MM.1S (cell line): ENCODE data around the gene LNX1.

Experiments
- CTCF ChIP-seq: fragments of 300-600 bp; sonication (generic); IDR thresholded peaks from 2 replicates; pipeline ENCODE4 v1.5.1; 2016; ENCODE audit warnings: antibody characterized with exemption, low read length, mixed read lengths
- EZH2 ChIP-seq: fragments of 300-600 bp; sonication (generic); optimal IDR thresholded peaks from 2 replicates; pipeline ENCODE3; 2017; ENCODE audit warnings: low read depth, mild to moderate bottlenecking, antibody characterized with exemption, low read length, mixed read lengths
- EZH2phosphoT487 ChIP-seq: fragments of 300-600 bp; sonication (generic); IDR thresholded peaks from 2 replicates; pipeline ENCODE4 v1.6.1; 2018; ENCODE audit warnings: antibody characterized with exemption, low read length

GRCh38 chr4:53633608-53634007 is 42.3 kb upstream of the LNX1 start:
- TF ChIP-seq EZH2phosphoT487, result no peak
- no peak for TF ChIP-seq CTCF
- no peak for TF ChIP-seq EZH2
